ENCODE results near the gene SASH1.
A peak's percentile ranks its signal among the peaks of the same experiment; 100 is the strongest.

SASH1 gene

DNA sequence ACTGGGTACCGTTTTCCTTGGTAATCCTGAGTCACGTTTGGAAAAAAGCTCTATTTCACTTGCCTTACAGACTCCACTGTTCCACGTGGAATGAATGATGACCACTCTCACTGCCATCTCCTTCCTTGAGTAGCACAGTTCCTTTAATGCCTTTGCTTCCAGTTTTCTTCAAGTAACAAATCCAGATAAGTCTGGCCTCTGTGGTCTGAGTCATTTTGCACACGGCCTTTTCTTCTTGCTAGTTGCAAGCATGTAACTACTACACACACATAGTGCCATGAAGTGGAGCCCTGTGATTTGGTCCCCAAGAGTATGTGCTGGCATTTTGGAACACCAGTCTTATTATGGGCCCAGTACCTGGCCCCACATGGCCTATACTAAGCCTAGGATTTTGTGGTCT is 182.8 kb downstream of the SASH1 start:
- no peak for DNase-seq

GRCh38 chr6:148526145-148526544 is 183.5 kb downstream of the SASH1 start:
- no peak for DNase-seq

- no peak for DNase-seq
Measured at GRCh38 chr6:148528292-148528691, 185.7 kb downstream of the SASH1 start.

- DNase-seq, result no peak
Measured at GRCh38 chr6:148529010-148529409, 186.4 kb downstream of the SASH1 start.

DNA sequence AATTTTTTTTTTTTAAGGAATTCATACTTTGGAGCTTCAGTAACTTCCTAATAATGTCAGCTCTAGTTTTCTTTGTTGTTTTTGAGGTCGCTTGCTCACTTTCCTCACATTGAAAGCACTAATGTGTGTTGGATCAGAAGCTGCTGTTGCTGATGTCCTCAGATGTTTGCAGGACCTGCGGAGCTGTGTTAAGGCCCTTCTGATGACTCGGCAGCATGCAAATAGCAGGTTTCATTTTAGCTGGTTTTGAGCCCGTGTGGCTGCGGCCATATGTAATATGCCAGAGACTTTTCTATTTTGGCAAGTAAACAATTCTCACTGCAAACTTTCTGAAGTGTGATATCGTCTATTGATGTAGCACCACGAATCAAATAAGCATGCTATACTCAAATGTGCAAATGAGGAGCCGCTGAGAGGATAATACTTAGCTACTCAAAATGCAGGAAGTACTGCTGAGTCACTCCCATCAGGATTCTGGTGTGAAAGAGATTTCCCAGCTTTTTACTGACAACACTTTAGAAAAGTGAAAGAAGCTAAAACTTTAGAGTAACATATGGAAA is 187.8 kb downstream of the SASH1 start:
- DNase-seq, result no peak

- DNase-seq, result no peak
Measured at GRCh38 chr6:148530976-148531375, 188.3 kb downstream of the SASH1 start.

GRCh38 chr6:148532698-148533097 is 190.1 kb downstream of the SASH1 start:
- DNase-seq, result no peak

GRCh38 chr6:148533309-148534107 is 190.9 kb downstream of the SASH1 start:
- DNase-seq, result no peak

GRCh38 chr6:148534871-148535270 is 192.2 kb downstream of the SASH1 start:
- DNase-seq, result no peak

DNA sequence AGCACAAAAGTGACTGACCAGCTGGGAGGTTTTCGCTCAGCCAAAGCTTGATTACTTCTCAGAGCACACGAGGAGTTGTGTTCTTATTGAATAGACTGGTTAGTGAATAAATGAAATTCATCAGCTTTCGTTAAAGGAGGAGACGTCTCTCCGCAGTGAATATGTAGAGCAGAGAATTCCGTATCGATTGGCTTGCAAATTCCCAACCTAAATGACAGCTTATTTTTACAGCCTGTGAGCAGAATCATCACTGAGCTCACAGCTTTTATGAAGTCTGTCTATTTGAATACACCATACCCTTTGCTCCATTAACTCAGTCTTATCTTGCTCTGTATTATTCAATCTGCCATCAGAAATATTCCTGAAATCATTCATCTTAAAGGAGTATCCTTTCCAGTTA is 192.7 kb downstream of the SASH1 start:
- DNase-seq, result no peak

DNA sequence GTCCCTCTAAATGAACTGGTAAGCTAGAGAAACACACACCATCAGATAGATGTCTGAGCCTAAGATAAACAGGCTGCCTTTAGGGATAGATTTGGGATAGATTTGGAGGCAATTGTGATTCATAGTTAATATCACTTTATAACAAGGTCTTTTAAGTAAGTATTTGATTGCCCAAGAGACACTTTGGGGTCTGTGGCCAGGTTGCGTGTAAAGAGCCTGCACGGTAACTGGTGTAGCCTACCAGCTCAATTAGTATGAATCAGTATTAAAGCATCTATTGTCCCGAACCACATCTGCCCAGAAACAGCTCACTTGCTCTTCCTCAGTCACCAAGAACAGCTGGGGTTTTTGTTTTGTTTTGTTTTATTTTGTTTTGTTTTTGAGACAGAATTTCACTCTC is 193.3 kb downstream of the SASH1 start:
- DNase-seq, result no peak

DNA sequence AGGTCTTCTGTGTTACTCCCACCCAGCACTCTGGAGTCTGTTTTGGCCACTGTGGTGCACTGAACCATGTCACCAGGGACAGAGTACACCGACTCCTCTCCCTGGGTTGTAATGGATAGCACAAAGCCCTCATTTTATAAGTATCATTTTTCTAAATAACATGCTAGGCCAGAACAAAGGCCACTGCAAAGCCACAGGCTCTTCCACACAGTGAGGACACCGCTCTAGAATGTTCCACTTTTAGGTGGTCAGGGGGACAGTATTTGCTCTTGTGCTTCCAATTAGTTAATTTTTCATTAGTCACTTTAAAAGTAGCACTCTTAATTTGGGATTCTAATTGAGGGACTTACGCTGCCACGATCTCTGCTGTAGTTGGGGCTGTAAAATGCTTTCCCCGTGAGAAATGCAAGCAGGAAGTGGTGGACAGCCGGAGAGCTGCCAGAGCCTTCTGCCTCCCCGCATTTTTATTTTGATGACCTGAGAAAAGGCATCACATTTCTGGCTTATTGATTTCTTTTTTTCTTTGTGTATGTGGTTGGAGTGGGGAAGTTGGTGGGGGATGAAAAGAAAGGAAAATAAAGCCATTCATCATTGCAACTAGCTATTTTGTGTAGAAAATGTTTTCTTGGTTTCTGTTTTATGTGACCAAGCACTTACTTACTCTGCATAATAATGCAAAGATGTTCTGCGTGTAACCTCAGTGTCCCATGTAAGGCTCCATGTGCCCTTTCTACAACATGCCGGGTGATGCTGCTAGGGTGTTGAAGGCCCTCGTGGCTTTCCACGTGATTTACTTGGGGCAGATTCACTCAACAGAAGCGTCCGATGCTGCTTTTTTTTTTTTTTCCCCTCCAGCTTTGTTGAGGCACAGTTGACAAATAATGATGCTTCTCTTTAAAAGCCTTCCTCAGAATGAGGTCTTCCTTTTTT is 195.9 kb downstream of the SASH1 start:
- no peak for DNase-seq

- no peak for DNase-seq
Measured at GRCh38 chr6:148543540-148543939, 200.9 kb downstream of the SASH1 start.

GRCh38 chr6:148544421-148544820 is 201.8 kb downstream of the SASH1 start:
- DNase-seq, result no peak

GRCh38 chr6:148545901-148546300 is 203.3 kb downstream of the SASH1 start:
- no peak for DNase-seq

DNA sequence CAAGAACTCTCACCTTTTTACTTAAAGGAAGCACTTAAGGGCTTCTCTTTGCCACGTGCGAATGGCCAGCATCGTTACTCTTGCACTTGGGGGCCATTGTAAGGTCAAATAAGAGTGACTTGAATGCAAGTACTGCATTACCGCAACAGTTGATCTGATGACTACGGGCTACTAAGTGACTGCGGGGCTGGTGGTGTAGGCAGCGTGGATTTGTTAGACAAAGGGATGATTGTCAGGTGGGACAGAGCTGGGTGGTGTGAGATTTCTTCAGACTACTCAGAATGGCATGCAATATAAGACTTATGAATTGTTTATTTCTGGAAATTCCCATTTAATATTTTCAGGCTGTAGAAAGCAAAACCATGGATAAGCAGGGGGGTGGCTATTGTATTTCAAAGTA is 204.5 kb downstream of the SASH1 start:
- no peak for DNase-seq

DNA sequence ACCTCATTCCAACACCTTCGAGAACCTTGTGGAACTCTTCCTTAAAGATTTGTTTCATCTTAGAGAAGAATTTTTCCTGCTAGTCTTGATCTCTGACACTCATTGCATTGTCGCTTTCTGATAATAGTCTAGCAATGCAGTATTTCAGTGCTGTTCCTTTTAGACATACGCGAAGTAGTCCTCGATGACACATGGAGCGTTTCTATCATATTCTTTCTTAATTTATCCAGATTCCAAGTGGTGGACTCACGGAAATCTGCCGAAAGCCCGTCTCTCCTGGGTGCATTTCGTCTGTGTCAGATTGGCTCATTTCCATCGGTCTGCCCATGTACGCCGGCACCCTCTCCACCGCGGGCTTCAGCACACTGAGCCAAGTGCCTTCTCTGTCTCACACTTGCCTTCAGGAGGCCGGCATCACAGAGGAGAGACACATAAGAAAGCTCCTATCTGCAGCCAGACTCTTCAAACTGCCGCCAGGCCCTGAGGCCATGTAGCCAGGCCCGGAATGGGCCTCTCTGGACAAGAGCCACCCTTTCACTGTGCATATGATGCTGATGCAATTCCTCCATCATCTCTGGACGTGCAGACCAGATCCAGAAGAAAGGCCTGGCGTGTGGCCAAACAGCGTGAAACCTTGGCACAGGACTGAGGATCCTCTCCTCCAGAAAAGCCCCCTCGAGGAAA is 205.6 kb downstream of the SASH1 start:
- DNase-seq, result no peak

DNA sequence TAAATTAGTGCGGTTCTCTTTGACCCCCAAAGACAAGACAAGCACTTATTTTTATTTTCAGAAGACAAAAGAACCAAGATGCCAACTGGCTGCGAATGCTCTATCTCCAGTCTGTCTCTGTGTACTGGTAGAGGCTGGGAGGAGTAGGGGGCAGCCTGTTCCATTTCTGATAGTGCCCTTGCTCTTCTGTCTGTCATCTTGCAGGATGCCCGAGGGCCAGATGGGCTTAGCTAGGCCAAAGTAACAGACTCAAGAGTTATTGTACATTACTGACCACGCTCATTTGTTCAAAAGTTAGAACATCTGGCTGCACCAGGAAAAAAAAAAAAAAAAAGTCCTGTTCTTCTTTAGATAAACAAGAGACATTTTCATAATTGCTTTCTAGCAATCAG is 206.1 kb downstream of the SASH1 start:
- DNase-seq, result no peak

- DNase-seq, result no peak
Measured at GRCh38 chr6:148550569-148550968, 207.9 kb downstream of the SASH1 start.

GRCh38 chr6:148551226-148551625 is 208.6 kb downstream of the SASH1 start:
- DNase-seq, result no peak

DNA sequence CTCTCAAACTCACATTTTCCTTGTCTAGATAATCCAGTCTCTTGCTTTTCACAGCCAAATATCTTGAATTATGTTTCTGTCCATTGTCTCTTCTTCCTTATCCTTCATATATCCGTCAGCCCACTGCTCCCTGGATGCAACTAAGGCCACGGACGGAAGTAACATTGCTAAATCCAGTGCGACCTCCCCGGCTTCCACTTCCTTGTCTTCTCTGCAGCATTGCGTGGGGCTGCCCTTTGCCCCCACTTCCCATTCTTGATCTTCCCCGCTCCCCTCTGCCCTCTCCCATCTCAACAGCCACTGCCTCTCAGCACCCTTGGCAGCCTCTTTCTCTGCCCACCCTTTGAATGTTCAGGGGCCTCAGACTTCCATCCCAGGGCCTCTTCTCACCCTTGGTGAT is 213.8 kb downstream of the SASH1 start:
- DNase-seq, result no peak

DNA sequence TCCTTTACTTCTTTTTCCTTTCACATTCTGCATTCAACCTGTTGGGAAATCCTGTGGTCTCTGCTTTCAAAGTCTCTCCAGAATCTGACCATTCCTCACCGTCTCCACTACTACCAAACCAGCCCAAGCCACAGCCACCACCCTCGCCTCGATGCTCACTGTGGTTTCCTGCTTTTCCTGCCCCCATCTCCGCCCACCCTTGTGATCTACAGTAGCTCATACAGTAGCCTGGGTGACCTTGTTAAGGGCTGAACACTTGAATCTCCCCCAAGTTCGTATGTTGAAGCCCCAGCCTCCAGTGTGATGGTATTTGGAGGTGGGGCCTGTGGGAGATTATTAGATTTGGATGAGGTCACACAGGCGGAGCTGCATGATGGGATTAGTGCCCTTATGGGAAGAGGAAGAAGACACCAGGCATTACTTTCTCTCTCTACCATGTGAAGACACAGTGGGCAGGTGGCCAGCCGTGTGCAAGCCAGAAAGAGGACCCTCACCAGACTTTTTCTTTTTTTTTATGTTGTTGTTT is 215.2 kb downstream of the SASH1 start:
- DNase-seq, result peak; percentile 29 to 38

Measured in activated T-cell treated with anti-CD3 and anti-CD28 coated beads, Interleukin-2, amount 50 U/mL, for 48 hours (primary cell).